Activated T-helper 9 cell treated with anti-CD3 and anti-CD28 coated beads, Interleukin-2, amount 50 U/mL, for 16 hours (primary cell): ENCODE data around the gene VSTM4.
A peak's percentile ranks its signal among the peaks of the same experiment; 100 is the strongest.

Experiments
- DNase-seq: peaks from one replicate; pipeline ENCODE4 v3.0.0-alpha.2; 2020; ENCODE audit warnings: low read depth

VSTM4 gene

DNA sequence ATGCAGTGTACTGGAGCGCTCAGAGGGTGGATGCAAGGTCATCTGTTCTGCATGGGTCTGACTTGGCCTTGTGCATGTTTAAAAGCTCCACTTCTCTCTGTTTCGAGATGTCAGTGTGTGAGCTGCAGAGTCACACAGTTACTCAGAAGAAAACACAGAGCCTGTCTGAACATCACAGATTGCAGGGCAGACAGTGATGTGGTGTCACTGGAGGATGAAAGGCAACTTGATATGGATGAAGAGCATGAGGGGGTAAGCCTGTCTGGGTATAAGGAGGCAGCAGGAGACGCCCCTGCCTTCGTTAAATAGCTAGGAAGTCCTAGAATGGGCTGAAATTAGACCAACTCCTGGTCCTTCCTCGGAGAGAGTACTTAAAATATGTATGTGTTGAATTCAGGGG, 108.2 kb downstream of the VSTM4 start:
- DNase-seq, result no peak

- DNase-seq, result no peak
Measured at GRCh38 chr10:49005270-49005669, 110.1 kb downstream of the VSTM4 start.

GRCh38 chr10:49001870-49002672, 113.3 kb downstream of the VSTM4 start:
- no peak for DNase-seq

- DNase-seq, result no peak
Measured at GRCh38 chr10:49001402-49001801, 113.9 kb downstream of the VSTM4 start.

DNA sequence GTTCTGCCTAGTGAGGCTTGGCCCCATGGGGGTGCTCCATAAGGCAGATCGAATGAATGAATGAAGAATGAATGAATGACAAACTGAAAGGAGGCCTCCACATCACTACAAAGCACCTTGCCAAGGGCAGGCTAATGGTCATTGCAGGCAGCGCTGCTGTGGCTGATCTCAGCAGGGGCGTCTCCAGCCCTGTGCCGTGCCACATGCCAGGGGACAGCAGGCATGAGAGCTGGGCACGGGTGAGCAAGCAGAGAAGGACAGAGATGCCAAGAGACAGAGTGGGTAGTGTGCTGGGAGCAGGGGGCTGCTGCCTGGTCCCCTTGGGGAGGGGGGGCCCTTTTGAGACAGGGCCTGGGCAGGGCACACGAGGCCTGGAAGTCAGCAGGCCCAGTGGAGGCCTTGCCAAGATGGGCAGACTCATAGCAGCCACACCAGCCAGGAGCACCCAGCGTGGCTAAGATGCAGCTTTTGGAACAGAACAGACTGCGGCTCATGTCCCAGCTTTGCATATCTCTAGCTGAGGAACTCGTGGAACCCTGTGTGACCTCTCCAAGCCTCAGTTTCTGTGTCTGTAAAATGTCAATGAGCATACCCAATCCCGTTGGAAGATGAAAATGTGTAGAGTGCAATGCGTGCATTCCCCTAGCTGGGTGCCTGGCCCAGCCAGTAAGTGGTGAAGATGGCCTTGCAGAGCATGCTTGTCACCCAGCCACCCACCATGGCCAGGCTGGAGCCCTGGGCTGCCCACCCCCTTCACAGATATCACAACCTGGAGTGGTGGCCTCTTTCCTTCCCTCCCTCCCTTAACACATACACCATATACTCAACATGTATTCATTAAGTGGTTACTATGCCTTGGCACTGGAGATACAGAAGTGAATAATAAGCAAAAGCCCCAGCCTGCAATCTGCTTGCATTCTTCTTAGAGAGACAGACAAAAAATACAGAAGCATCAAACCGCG, 114.6 kb downstream of the VSTM4 start:
- no peak for DNase-seq

- DNase-seq, result no peak
Measured at GRCh38 chr10:48999346-48999745, 116.0 kb downstream of the VSTM4 start.

DNA sequence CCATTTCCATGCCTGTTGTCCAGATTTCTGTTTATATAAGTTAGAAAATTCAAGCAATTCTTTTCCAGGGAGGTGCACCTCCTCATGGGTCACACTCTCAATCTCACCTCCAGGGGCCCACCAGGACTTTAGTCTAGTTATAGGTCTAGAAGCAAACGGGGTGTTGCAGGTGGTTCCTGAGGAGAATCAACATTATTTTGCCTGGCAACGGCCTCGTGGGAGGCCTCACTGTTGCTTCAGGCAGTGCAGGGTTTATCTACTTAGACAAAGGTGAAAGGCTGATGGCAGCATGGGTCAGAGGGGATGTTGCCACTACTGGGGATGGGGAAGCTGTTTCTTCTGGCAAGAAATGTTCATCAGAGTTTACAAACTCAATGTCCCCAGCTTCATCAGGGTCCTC, 119.0 kb downstream of the VSTM4 start:
- no peak for DNase-seq

GRCh38 chr10:48993627-48994026, 121.7 kb downstream of the VSTM4 start:
- DNase-seq, result no peak

DNA sequence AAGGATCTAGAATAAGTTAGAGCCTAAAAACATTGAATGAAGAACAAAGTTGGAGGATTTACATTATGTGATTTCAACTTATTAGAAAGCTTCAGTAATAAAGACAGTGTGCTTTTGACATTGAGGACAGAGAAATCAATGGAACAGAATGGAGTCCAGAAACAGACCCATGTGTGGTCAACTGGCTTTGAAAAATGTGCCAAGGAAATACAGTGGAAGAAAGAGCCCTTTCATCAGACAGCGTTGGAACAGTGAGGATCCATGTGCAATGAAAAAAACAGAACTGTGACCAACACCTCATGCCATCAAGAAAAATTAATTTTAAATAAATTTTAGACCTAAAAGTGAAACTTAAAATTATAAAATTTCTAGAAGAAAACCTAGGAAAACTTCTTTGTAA, 125.1 kb downstream of the VSTM4 start:
- DNase-seq, result no peak

DNA sequence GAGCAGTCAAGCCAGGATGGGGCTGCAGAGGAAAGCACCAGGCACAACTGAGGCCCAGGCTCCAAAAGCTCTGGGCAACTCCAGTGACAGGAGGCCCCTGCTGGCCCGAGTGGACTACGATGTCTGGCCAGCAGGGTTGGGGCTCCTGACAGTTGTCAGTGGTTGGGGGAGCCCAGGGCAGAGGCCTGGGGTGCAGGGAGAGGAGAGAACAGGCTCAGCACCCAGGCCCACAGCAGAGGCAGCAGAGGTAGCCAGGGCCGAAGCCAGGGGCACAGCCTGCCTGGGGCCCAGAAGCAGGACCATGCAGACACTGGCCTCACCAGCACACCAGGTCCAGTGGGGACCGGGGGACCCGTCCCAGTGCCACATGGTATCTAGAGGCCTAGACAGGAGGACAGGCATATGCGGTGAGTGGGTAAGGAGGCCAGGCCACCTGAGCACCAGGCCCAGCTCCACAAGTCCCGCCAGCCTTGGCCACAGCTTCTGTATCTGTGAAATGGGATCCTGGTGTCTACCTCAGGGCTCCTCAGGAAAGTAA, 129.6 kb downstream of the VSTM4 start:
- no peak for DNase-seq

DNA sequence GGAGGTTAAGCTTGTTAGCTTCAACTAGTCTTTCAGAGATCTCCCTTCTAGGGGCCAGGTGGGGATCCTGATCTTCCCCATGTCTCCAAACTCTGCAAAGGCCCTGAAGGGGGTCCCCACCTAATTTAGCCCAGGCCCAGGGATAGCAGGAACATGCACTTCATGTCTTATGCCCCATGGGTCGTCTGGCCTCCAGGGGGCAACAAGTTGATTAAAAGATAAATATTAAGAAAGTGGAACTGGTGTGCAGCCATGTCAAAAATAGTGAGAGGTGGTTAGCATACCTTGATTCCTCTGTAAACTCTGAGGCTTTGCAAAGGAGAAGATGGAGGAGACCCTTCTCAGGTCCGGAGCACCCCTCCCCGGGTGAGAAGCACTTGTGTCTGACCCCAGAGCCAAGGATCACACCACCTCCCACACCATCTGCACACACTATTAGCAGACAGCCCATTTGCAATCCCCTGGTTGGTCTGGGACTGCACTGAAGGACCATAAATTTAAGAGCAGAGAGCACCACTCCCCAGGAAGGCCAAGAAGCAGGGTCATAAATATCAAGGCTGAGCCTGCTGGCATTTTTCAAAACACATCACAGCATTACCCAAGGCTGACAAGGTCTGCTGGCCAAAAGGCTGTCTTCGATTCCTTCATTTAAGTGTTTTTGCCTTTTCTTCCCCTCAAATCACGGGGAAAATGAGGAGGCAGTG, 131.5 kb downstream of the VSTM4 start:
- DNase-seq, result no peak

DNA sequence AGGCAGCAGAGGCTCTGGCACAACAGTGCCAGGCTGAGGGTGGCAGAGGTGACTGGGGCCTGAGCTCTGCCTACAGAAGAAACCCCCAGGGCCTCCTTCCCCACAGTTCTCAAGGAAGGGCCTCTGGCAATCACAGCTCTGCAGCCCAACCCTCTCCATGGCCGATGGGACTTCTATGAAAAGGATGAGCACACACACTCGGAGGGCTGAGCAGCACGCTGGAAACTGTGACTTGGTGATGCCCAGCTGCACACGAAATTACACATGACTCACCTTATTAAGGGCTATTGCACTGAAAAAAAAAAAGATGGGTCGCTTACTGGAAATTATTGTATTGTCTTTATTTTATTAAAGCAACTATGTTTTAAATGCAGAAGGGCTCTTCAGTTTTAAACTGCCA, 132.7 kb downstream of the VSTM4 start:
- DNase-seq, result no peak

- peak; percentile 8 for DNase-seq
Measured at GRCh38 chr10:48981310-48981907, 133.9 kb downstream of the VSTM4 start.

GRCh38 chr10:48978318-48978717, 137.0 kb downstream of the VSTM4 start:
- DNase-seq, result no peak

GRCh38 chr10:48976196-48976595, 139.1 kb downstream of the VSTM4 start:
- DNase-seq, result no peak

DNA sequence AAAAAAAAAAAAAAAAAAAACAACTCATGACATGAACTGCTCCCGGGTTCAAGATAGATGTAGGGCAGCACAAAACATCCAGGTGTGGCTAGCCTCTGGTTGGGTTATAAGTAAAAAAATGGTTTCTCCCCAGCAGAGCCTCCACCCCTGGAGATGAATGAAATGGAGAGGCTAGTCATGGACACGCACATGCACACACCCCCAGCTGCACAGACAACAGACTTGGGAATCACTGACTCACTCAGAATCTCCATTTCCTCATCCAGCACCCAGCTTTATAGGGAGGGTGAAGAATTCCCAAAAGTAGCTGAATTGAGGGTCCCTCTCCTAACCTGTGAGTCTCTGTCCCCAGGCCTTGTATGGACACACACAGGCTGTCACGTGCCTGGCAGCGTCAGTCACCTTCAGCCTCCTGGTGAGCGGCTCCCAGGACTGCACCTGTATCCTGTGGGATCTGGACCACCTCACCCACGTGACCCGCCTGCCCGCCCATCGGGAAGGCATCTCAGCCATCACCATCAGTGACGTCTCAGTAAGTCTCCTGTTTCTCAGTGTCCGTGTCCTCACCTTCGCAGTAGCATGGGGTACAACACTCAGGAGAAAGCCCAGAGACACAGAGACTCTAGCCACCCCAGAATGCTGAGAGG, 140.7 kb downstream of the VSTM4 start:
- DNase-seq, result no peak

DNA sequence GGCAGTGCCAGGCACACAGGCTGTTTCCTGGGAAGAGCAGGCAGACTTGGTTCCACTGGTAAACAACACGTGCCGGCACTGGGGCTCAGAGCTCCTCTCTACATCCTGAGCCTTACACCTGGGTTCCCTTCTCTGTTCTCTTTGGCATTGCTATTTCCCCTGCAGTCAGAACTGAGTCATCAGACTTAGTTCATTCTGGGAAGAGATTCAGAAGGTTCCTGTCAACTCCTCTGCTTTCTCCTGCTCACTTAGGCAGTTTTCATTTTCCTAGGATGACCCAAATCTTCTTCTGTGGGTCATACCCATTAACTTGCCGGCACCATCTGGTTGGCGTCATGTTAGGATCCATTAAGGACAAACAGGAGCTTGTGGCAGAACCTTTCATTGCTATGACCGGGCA, 142.3 kb downstream of the VSTM4 start:
- no peak for DNase-seq

DNA sequence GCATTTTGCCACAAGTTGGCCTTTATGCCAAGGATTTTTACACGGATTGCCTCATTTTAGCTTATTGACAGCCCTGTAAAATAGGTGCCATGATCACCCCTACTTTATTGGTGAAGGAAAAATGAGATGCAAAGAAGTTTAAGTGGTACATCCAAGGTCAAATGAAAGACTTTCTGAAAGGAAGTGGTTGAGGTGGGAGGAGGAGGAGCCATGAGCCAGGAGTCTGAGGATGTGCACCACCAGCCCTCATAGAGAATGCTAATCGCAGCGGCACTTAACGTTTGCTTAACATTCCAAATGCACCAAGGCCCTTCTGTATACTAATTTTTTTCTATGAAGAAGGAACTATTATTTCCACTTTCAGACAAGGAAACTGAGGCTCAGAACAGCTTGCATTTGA, 144.7 kb downstream of the VSTM4 start:
- DNase-seq, result no peak

DNA sequence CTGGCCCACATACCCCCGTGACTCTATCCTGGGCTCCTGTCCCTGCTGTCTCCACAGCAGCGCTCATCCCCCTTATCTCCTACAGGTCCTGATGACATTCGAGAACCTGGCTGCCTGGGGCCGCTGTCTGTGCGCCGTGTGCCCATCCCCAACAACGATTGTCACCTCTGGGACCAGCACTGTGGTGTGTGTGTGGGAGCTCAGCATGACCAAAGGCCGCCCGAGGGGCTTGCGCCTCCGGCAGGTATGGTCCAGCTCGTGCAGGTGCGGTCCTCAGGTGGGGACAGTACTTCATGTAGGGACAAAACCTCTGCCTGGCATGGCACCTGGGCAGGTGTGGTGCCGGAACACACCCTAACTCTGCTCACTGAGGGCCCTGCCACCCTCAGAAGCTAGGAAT, 145.3 kb downstream of the VSTM4 start:
- no peak for DNase-seq

DNA sequence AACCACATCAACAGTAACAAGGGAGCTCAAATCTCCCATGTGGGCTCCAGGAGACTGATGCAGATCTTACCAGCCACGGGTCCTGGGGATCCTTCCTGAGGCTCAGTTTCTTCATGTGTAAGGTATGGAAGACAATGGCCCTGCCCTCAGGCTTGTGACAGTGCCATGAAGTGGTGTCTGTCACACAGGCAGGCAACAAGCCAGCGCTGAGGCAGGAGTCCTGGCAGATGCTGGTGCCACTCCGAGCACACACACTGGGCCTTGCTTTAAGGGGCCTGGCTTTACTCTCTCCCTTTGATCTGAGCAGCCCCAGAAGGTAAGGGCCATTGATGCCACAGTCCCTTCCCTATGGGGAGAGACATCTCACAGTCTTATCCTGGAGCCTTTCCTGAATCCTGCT, 147.3 kb downstream of the VSTM4 start:
- DNase-seq, result no peak

DNA sequence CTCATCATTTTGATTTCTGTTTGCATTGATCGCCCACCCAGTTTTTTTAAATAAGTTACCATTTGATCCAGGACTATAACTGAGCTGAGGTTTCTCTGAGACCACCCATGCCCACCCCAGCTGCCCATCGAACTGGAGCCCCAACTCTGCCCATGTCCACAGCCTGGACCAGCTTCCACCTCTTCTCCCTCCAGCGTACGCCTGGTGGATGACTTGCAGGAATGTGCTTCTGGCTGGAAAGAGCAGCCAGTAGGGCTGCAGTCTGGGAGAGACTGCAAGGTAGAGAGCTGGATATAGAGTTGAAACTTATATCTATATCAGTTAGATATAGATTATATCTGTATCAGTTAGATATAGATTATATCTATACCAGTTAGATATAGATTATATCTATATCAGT, 149.9 kb downstream of the VSTM4 start:
- no peak for DNase-seq
